Thymus (tissue), 11 donors: ENCODE measurements around the gene CACYBP. TPM values are rescaled to one million over a fixed set of nuclear protein-coding genes. Genes with fewer than 3 reads are reported as not detected.

Experiments used
- DNase-seq, 9 donors: peaks; one replicate each; pipeline ENCODE4 v3.0.0-alpha.2; 2013; ENCODE audit warnings: low spot score in 9 of 9, low read depth in 6 of 9, missing footprints in 1 of 9
- H3K27ac ChIP-seq, 2 donors: one replicate each; pipeline ENCODE4 v1.5.1; 2013; ENCODE audit warnings: control low read depth in 1 of 2, low read depth in 1 of 2, low read length in 1 of 2, mild to moderate bottlenecking in 1 of 2, moderate library complexity in 1 of 2
- H3K27me3 ChIP-seq, 2 donors: one replicate each; pipeline ENCODE4 v1.5.1; 2013; ENCODE audit warnings: low read length in 1 of 2; ENCODE audit not compliant: control insufficient read depth in 2 of 2, insufficient read depth in 1 of 2
- H3K36me3 ChIP-seq, 2 donors: one replicate each; pipeline ENCODE4 v1.5.1; 2013; ENCODE audit warnings: low read length in 1 of 2, mild to moderate bottlenecking in 1 of 2, moderate library complexity in 1 of 2; ENCODE audit not compliant: control insufficient read depth in 2 of 2, insufficient read depth in 2 of 2
- H3K4me1 ChIP-seq, 2 donors: one replicate each; pipeline ENCODE4 v1.5.1; 2013; ENCODE audit warnings: low read length in 2 of 2; ENCODE audit not compliant: control insufficient read depth in 2 of 2, insufficient read depth in 2 of 2
- H3K4me3 ChIP-seq, 2 donors: one replicate each; pipeline ENCODE4 v1.5.1; 2013; ENCODE audit warnings: low read length in 2 of 2, control low read depth in 1 of 2, mild to moderate bottlenecking in 1 of 2
- H3K9me3 ChIP-seq, 2 donors: one replicate each; pipeline ENCODE4 v1.5.1; 2013; ENCODE audit warnings: low read length in 1 of 2, mild to moderate bottlenecking in 1 of 2; ENCODE audit not compliant: control insufficient read depth in 2 of 2, insufficient read depth in 1 of 2
- WGBS: extraction: QIAGEN DNeasy Blood & Tissue Kit; methylation state at CpG from one replicate; pipeline ENCODE4 v1.1.7; 2013; 5-methylcytosine and 5-hydroxymethylcytosine counted together
- polyA plus RNA-seq: library from polyadenylated mRNA; stranded (reverse); fragments of 200-250 nt; gene quantifications from one replicate; pipeline ENCODE4 v1.2.3, GENCODE V29; 2013
- total RNA-seq: library from RNA; stranded (reverse); fragments of 120-200 nt; gene quantifications from one replicate; pipeline ENCODE4 v1.2.4, GENCODE V29; 2013
- donor health status: healthy.

The CACYBP gene
- total and polyA plus RNA-seq, 2 donors, result 53.6 to 91.4 TPM

- Histone ChIP-seq H3K36me3 (no peaks in the 10 kb centered on the region), H3K4me3 (no peak overlapping the region), H3K4me1 (no peaks in the 10 kb centered on the region), H3K27ac (no peak overlapping the region), H3K27me3 (no peaks in the 10 kb centered on the region), H3K9me3 (no peaks in the 10 kb centered on the region)
- DNase-seq, result no peak
These were observed 41.9 kb upstream of the CACYBP start for GRCh38 chr1:174957829-174958228.

GRCh38 chr1:174958396-174958795 is 41.4 kb upstream of the CACYBP start:
- Histone ChIP-seq H3K36me3 (no peaks in the 10 kb centered on the region), H3K4me1 (no peaks in the 10 kb centered on the region), H3K9me3 (no peaks in the 10 kb centered on the region), H3K27me3 (no peaks in the 10 kb centered on the region), H3K4me3 (no peak overlapping the region), H3K27ac (no peak overlapping the region)
- no peak for DNase-seq
- WGBS, result 98% methylated on average over 1 of the region's 1 CpG

- no peak overlapping the region for H3K27ac ChIP-seq
- H3K4me3 ChIP-seq, result no peak overlapping the region
- peaks cover 6 to 9% of the 10 kb centered on the region in 2 donors for H3K4me1 ChIP-seq
- H3K27me3 ChIP-seq, result no peaks in the 10 kb centered on the region
- DNase-seq, result no peak
- no peaks in the 10 kb centered on the region for H3K36me3 ChIP-seq
- no peaks in the 10 kb centered on the region for H3K9me3 ChIP-seq
- WGBS, result 97% methylated on average over 2 of the region's 2 CpGs
These were observed 39.4 kb upstream of the CACYBP start for GRCh38 chr1:174960362-174960761.

GRCh38 chr1:174963529-174964125 is 36.1 kb upstream of the CACYBP start:
- Histone ChIP-seq H3K36me3 (no peaks in the 10 kb centered on the region), H3K4me1 (peaks cover 8 to 23% of the 10 kb centered on the region in 2 donors), H3K27ac (no peak overlapping the region), H3K27me3 (no peaks in the 10 kb centered on the region), H3K9me3 (no peaks in the 10 kb centered on the region), H3K4me3 (no peak overlapping the region)
- 82% methylated on average over 2 of the region's 2 CpGs for WGBS
- peak in 1 of 9 donors; percentile 55 for DNase-seq

GRCh38 chr1:174964261-174964971 is 35.3 kb upstream of the CACYBP start:
- Histone ChIP-seq H3K9me3 (no peaks in the 10 kb centered on the region), H3K4me1 (peaks cover 16 to 30% of the 10 kb centered on the region in 2 donors), H3K36me3 (no peaks in the 10 kb centered on the region), H3K27ac (peak overlapping the region in 1 of 2 donors; percentile 80), H3K27me3 (no peaks in the 10 kb centered on the region), H3K4me3 (no peak overlapping the region)
- peak in 2 of 9 donors; percentile 39 to 67 for DNase-seq
- WGBS, result 51% methylated on average over 6 of the region's 6 CpGs

- peak in 3 of 9 donors; percentile 29 to 68 (median 36) for DNase-seq
- H3K9me3 ChIP-seq, result no peaks in the 10 kb centered on the region
- H3K4me1 ChIP-seq, result peaks cover 16 to 33% of the 10 kb centered on the region in 2 donors
- H3K36me3 ChIP-seq, result no peaks in the 10 kb centered on the region
- peak overlapping the region; percentile 32 to 80 for H3K27ac ChIP-seq
- no peak overlapping the region for H3K4me3 ChIP-seq
- 60% methylated on average over 1 of the region's 1 CpG for WGBS
- H3K27me3 ChIP-seq, result no peaks in the 10 kb centered on the region
These were observed 34.8 kb upstream of the CACYBP start for GRCh38 chr1:174964972-174965361.

GRCh38 chr1:174965362-174966007 is 34.3 kb upstream of the CACYBP start:
- WGBS, result 48% methylated on average over 3 of the region's 3 CpGs
- H3K4me3 ChIP-seq, result peak overlapping the region in 1 of 2 donors; percentile 2
- H3K9me3 ChIP-seq, result no peaks in the 10 kb centered on the region
- no peaks in the 10 kb centered on the region for H3K36me3 ChIP-seq
- peaks cover 16 to 33% of the 10 kb centered on the region in 2 donors for H3K4me1 ChIP-seq
- H3K27ac ChIP-seq, result peak overlapping the region; percentile 32 to 80
- peak in 1 of 9 donors; percentile 60 for DNase-seq
- H3K27me3 ChIP-seq, result no peaks in the 10 kb centered on the region

GRCh38 chr1:174966008-174966572 is 33.7 kb upstream of the CACYBP start:
- peaks cover 16 to 33% of the 10 kb centered on the region in 2 donors for H3K4me1 ChIP-seq
- H3K27ac ChIP-seq, result peak overlapping the region in 1 of 2 donors; percentile 80
- H3K36me3 ChIP-seq, result no peaks in the 10 kb centered on the region
- DNase-seq, result no peak
- H3K9me3 ChIP-seq, result no peaks in the 10 kb centered on the region
- 90% methylated on average over 1 of the region's 1 CpG for WGBS
- no peaks in the 10 kb centered on the region for H3K27me3 ChIP-seq
- no peak overlapping the region for H3K4me3 ChIP-seq
